Immature natural killer cell (primary cell): ENCODE data around the gene SYNDIG1. TPM values are rescaled to one million over a fixed set of nuclear protein-coding genes. Genes with fewer than 3 reads are reported as not detected.

Experiments
- DNase-seq, 3 donors: peaks; one replicate each; pipeline ENCODE4 v3.0.0; 2022; ENCODE audit warnings: mixed read lengths in 1 of 3
- H3K27ac Mint-ChIP-seq, 6 donors: one replicate each; pipeline ENCODE4 v1.8.0; 2020; ENCODE audit warnings: mixed read lengths in 6 of 6, mild to moderate bottlenecking in 5 of 6, inconsistent platforms in 4 of 6, moderate library complexity in 3 of 6
- H3K27me3 Mint-ChIP-seq, 3 donors: one replicate each; pipeline ENCODE4 v1.8.0; 2020 to 2021; ENCODE audit warnings: low read depth in 3 of 3, mild to moderate bottlenecking in 3 of 3, mixed read lengths in 3 of 3, moderate library complexity in 3 of 3, inconsistent platforms in 1 of 3
- H3K36me3 Mint-ChIP-seq, 3 donors: one replicate each; pipeline ENCODE4 v1.8.0; 2020; ENCODE audit warnings: mixed read lengths in 3 of 3, inconsistent platforms in 2 of 3, mild to moderate bottlenecking in 2 of 3
- H3K4me1 Mint-ChIP-seq, 2 donors: one replicate each; pipeline ENCODE4 v1.8.0; 2020; ENCODE audit warnings: inconsistent platforms in 2 of 2, mild to moderate bottlenecking in 2 of 2, mixed read lengths in 2 of 2, moderate library complexity in 1 of 2
- H3K4me3 Mint-ChIP-seq, 5 donors: one replicate each; pipeline ENCODE4 v1.8.0; 2020; ENCODE audit warnings: mild to moderate bottlenecking in 5 of 5, mixed read lengths in 5 of 5, inconsistent platforms in 3 of 5, moderate library complexity in 3 of 5
- H3K9me3 Mint-ChIP-seq, 6 donors: one replicate each; pipeline ENCODE4 v1.8.0; 2020; ENCODE audit warnings: mild to moderate bottlenecking in 6 of 6, mixed read lengths in 6 of 6, inconsistent platforms in 4 of 6, moderate library complexity in 3 of 6
- polyA plus RNA-seq, 3 donors: library from polyadenylated mRNA; unstranded; fragments of 300-500 nt; fragmentation: Illumina TruSeq; gene quantifications; one replicate each; pipeline ENCODE4 v1.2.3, GENCODE V29; 2021

Gene SYNDIG1
- polyA plus RNA-seq, 3 donors from 2014 or later = not detected

DNA sequence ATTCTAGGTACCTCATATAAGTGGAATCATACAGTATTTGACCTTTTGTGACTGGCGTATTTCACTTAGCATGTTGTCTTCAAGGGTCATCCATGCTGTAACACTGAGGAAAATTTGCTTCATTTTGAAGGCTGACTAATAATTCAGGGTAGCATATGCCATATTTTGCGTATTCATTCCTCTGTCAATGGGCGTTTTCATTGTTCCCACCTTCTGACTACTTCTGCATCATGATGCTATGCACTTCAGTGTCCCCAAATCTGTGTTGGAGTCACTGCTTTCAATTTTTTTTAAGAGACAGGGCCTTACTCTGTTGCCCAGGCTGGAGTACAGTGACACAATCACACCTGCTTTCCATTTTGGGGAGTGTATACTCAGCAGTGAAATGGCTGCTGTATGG, 51.6 kb downstream of the SYNDIG1 start:
- Mint-ChIP-seq H3K27me3 (peaks cover 0 to 4% (median 3%) of the 10 kb centered on the region in 3 donors), H3K4me1 (no peaks in the 10 kb centered on the region), H3K36me3 (no peaks in the 10 kb centered on the region)

DNA sequence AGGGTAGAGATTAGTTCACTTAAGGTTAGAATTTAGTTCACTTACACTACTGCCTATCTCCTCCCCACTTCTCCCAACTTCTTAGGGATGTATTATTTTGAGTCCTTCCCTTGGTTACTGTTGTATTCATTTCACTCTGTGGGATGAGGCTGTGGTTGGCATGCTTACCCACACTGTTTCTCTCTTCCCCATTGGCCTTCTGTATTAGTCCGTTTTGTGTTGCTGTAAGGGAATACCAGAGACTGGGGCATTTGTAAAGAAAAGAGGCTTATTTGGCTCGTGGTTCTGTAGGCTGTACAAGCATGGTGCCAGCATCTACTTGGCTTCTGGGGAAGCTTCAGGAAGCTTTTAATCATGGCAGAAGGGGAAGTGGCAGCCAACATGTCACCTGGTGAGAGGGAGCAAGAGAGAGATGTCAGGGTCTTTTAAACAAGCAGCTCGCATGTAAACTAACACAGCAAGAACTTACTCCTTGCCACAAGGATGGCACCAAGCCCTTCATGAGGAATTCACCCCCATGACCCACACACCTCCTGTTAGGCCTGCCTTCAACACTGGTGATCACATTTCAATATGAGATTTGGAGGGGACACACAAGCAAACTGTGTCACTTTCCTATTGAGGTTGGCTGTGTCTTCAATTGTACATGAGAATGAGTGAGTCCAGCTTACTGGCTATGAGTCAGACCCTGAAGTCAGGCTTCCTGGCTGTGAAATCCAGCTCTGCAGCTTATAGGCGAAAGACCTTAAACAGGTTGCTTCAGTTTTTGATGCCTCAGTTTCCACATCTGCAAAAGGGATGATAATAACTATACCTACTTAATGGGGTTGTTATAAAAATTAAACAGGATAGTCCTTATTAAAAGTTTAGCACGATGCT, 53.3 kb downstream of the SYNDIG1 start:
- Mint-ChIP-seq H3K4me3 (no peak overlapping the region), H3K9me3 (no peaks in the 10 kb centered on the region), H3K27ac (no peak overlapping the region), H3K36me3 (no peaks in the 10 kb centered on the region), H3K4me1 (no peaks in the 10 kb centered on the region), H3K27me3 (peaks cover 0 to 4% (median 0%) of the 10 kb centered on the region in 3 donors)
- DNase-seq = no peak

More for the DNA sequence above, 51.6 kb downstream of the SYNDIG1 start:
- Mint-ChIP-seq H3K27ac (no peak overlapping the region), H3K4me3 (no peak overlapping the region), H3K9me3 (no peaks in the 10 kb centered on the region)
- no peak for DNase-seq

DNA sequence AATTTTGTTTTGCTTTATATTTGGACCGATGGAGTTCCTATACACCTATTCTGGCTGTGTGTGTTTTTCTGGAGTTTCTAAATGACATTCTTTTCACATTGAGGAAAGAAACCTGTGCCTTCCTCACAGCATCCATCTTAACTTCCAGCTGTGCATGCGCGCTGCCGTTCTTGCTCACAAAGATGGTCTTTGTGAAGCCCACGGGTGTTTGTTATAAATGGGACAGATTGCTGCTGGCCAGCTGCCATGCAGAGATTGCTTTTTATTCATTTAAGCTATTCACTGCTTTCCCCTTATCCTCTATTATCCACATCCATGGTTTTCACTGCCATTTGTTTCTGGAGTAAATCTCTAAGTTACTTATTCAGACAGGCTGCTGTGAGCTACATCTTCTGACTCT, 54.2 kb downstream of the SYNDIG1 start:
- Mint-ChIP-seq H3K36me3 (no peaks in the 10 kb centered on the region), H3K27me3 (peaks cover 0 to 6% (median 0%) of the 10 kb centered on the region in 3 donors), H3K9me3 (no peaks in the 10 kb centered on the region), H3K4me1 (peaks cover 0 to under 1% of the 10 kb centered on the region in 2 donors), H3K27ac (no peak overlapping the region), H3K4me3 (no peak overlapping the region)
- DNase-seq = no peak

DNA sequence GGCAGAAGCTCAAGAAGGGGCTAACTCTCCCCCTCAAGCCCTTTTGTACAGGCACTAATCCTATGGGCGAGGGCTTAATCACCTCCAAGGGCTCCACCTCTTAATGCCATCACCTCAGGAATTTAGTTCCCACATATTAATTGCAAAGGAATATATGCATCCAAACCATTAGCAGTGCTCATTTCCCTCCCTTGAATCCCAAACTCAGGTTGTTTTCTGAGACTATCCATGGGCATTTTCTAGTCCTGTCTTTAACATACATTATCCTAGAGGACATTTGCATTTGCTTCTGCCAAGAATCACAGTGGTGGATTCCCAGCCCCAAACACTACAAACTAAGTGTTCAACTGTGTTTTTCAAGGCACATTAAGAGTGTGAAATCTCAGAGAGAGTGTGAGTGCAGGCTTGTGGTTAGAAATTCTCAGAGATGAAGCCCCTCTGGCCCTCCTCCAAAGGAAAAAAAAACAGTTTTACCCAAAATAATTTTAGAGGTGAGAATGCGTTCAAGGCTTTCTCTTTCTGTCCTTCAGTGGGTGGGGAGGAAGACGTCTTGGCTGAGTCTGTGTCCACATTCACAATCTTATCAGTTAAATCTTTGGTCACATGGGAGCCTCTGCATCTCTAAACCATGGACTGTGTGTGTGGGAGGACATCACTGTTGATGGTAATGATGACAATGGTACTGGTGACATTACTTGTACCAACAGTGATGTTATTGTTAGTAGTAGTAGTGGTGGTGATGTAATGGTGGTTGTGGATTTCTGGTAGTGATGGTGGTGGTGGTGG, 59.3 kb downstream of the SYNDIG1 start:
- peaks cover 0 to 5% (median 3%) of the 10 kb centered on the region in 3 donors for H3K27me3 Mint-ChIP-seq
- H3K36me3 Mint-ChIP-seq = peaks cover 0 to 5% (median 0%) of the 10 kb centered on the region in 3 donors
- H3K27ac Mint-ChIP-seq = no peak overlapping the region
- no peak overlapping the region for H3K4me3 Mint-ChIP-seq
- DNase-seq = no peak
- peaks cover 0 to 7% of the 10 kb centered on the region in 2 donors for H3K4me1 Mint-ChIP-seq
- peaks cover 0 to 3% (median 0%) of the 10 kb centered on the region in 6 donors for H3K9me3 Mint-ChIP-seq

DNA sequence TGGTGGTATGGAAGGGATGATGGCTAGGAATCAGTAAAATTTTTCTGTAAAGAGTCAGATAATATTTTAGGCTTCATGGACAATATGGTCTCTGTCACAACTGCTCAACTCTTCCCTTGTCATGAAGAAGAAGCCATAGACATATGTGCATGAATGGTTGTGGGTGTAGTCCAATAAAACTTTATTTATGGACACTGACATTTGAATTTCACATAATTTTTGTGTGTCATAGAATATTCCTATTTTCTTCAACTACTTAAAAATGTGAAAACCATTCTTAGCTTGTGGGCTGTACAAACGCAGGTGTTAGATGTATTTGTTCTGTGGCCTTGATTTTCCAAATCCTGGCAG, 59.9 kb downstream of the SYNDIG1 start:
- H3K4me3 Mint-ChIP-seq = no peak overlapping the region
- H3K36me3 Mint-ChIP-seq = peaks cover 0 to 5% (median 0%) of the 10 kb centered on the region in 3 donors
- peaks cover 0 to 3% (median 0%) of the 10 kb centered on the region in 6 donors for H3K9me3 Mint-ChIP-seq
- H3K27me3 Mint-ChIP-seq = peaks cover under 1 to 5% (median 3%) of the 10 kb centered on the region in 3 donors
- peaks cover 0 to 7% of the 10 kb centered on the region in 2 donors for H3K4me1 Mint-ChIP-seq
- no peak overlapping the region for H3K27ac Mint-ChIP-seq
- DNase-seq = no peak

DNA sequence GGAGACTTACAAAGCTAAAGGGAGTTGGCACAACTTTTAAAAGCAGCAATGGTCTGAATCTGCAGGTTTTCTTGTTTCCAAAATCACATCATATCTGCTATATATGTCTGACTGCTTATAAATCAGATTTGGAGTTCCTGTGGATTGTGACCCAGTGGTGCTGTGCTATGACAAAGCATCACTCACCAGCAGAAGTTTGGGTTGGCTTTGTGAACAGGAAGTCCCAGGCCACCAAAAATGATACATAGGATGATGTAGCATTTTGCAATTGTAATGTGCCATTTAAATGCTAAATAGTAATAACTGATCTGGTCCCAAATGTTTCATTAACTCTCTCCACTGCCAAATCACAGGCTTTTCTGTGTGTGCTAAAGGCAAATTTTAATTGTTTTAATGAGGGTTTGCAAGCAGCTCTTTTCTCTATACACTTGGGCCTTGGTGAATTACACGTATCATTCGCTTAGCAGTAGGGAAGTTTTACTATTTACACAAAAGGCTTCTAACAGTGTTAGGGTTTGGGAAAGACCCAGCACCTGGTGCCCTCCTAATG, 60.8 kb downstream of the SYNDIG1 start:
- Mint-ChIP-seq H3K36me3 (peaks cover 0 to 5% (median 0%) of the 10 kb centered on the region in 3 donors), H3K4me1 (peaks cover 0 to 7% of the 10 kb centered on the region in 2 donors), H3K27me3 (peaks cover 3 to 5% (median 3%) of the 10 kb centered on the region in 3 donors), H3K9me3 (peaks cover 0 to 3% (median 0%) of the 10 kb centered on the region in 6 donors), H3K27ac (no peak overlapping the region), H3K4me3 (no peak overlapping the region)
- no peak for DNase-seq

DNA sequence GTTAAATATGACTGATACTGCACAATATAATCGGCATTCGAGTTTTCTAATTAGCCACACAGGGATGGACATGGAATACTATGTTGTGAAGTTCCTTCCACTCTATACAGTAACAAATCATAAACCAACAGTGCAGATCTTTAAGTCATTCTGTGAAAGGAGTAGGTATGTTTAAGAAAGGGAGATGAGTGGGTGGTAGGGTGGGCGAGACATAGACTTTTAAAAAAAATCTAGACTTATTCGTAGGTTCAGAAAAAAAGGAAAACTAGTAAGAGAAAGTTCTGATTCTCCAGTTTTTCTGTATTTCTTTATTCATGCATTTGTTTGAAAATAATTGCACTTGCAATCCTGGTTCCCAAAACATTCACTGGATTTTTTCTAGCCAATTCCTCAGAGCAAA, 61.8 kb downstream of the SYNDIG1 start:
- no peak overlapping the region for H3K4me3 Mint-ChIP-seq
- peaks cover 0 to 5% (median 0%) of the 10 kb centered on the region in 3 donors for H3K36me3 Mint-ChIP-seq

DNA sequence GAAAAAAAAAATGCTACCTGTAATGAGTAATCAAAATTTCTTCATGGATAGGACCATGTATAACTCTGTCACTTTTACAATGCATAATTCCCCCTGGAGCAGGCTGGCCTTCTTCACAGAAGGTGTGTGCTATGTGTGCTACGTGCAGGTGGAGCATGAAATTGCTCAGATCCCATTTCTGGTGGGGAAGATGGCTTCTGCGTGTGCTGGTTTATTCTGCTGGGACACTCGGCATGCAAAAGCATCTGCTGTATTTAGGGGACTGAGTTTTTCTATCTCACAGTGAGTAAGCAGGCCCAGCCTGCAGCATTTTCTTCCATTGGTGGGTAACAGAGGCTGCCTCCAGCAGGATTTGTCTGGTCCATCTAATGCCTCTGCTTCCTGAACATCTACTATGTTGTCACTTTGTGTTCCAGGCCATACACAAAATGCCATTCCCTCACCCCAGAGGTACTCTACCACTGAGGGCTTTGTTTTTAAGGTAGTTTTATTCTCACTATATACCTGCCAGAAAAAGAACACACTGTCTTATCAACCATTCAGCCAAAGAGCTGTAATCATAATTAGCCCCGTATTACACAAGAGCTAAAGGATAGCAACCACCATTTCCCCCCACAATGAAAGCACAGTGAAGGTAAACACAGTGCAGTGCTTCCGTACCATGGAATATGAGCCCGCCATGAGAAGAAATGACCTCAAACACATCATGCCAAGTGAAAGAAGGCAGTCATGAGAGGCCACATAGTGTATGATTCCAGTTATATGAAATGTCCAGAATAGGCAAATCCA, 62.4 kb downstream of the SYNDIG1 start:
- Mint-ChIP-seq H3K9me3 (peaks cover 0 to 3% (median 0%) of the 10 kb centered on the region in 6 donors), H3K4me3 (no peak overlapping the region), H3K27ac (no peak overlapping the region), H3K36me3 (peaks cover 0 to 5% (median 0%) of the 10 kb centered on the region in 3 donors), H3K4me1 (peaks cover 0 to 7% of the 10 kb centered on the region in 2 donors), H3K27me3 (peaks cover 3 to 5% (median 3%) of the 10 kb centered on the region in 3 donors)
- no peak for DNase-seq

More for the DNA sequence above, 61.8 kb downstream of the SYNDIG1 start:
- no peak for DNase-seq
- Mint-ChIP-seq H3K9me3 (peaks cover 0 to 3% (median 0%) of the 10 kb centered on the region in 6 donors), H3K27me3 (peaks cover 3 to 5% (median 3%) of the 10 kb centered on the region in 3 donors), H3K27ac (no peak overlapping the region), H3K4me1 (peaks cover 0 to 7% of the 10 kb centered on the region in 2 donors)

DNA sequence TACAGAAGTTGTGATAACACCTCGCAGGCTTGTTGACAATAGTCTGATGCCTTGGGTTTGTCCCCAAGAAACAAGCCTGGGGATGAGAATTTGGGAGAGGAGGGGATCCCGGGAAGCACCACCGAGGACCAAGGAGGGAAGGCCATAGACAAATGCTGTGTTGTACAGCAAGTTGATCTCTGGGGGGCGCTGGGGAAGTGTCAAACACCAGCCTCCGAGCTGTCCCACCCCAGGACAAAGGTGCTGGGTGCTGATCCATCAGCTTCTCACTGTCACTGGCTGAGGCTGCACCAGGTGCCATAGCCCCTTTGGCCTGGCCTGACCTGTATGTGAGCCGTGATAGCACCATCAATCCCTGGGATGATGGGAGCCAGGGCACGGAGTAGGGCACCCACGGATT, 64.0 kb downstream of the SYNDIG1 start:
- H3K9me3 Mint-ChIP-seq = peaks cover 0 to 3% (median 0%) of the 10 kb centered on the region in 6 donors
- H3K27ac Mint-ChIP-seq = no peak overlapping the region
- H3K4me1 Mint-ChIP-seq = peaks cover 0 to 7% of the 10 kb centered on the region in 2 donors
- H3K27me3 Mint-ChIP-seq = peaks cover 3% of the 10 kb centered on the region in 3 donors
- H3K36me3 Mint-ChIP-seq = peaks cover 0 to 5% (median 0%) of the 10 kb centered on the region in 3 donors
- H3K4me3 Mint-ChIP-seq = no peak overlapping the region
- DNase-seq = no peak

DNA sequence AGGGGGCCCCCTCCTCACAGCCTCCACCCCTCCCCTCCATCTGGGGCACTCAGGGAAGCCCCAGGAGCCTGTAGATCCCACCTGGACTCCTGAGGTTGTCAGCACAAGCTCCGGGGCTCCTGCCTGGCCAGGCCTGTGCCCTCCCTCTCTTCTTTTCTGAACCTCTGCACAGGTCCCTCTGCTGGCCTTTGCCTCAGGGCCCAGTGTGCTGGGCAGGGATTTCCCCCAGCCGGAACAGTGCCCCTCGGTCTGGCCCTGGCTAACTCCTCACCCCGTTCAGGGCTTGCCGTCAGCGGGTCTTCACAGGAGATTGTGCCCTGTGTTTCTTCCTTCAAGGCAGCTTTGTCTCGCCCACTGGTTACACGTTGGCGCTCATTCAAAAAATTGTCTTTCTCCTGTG, 64.9 kb downstream of the SYNDIG1 start:
- H3K4me1 Mint-ChIP-seq = no peaks in the 10 kb centered on the region
- no peak overlapping the region for H3K27ac Mint-ChIP-seq
- no peak for DNase-seq
- peaks cover 0 to 5% (median 0%) of the 10 kb centered on the region in 3 donors for H3K36me3 Mint-ChIP-seq
- peaks cover 0 to 3% (median 0%) of the 10 kb centered on the region in 6 donors for H3K9me3 Mint-ChIP-seq
- H3K4me3 Mint-ChIP-seq = no peak overlapping the region
- peaks cover under 1 to 3% (median 3%) of the 10 kb centered on the region in 3 donors for H3K27me3 Mint-ChIP-seq

DNA sequence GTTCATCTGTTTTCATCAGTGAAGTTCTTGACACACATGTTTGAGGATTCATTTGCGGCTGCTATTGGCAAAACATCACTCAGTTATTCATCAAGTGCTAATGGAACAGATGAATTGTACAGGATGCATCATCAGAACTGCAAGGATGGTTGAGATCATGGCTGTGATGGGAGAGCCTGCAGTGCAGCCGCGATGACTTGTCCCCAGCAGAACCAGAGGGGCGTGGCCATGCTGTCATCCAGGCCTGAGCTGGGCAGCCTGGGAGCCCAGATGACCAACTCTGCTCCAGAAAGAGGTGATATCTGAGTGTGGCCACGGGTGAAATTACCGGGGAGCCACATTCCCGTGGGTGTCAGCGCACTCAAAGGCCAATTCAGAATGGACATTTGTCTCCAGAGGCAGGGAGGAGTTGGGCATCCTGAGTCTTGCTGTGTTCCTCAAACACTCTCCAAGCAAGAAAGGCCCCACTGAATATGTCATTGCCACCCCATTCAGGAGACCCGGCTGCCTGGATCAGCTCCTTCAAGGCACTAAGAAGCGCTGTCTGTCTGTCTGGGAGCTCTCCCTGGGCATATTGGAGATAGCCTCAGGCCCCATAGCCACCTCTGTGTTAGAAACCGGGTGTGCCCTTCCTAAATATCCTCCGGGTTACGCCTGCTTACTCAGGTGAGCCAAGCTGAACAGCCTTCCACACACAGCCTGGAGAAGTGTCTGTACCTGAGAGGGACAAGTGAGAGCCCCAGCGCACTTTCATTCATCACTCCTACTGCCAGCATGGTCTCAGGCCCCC, 66.7 kb downstream of the SYNDIG1 start:
- H3K27me3 Mint-ChIP-seq = peaks cover 0 to 6% (median 3%) of the 10 kb centered on the region in 3 donors
- H3K9me3 Mint-ChIP-seq = no peaks in the 10 kb centered on the region
- no peak for DNase-seq
- no peak overlapping the region for H3K4me3 Mint-ChIP-seq
- no peak overlapping the region for H3K27ac Mint-ChIP-seq
- H3K4me1 Mint-ChIP-seq = no peaks in the 10 kb centered on the region
- H3K36me3 Mint-ChIP-seq = no peaks in the 10 kb centered on the region

DNA sequence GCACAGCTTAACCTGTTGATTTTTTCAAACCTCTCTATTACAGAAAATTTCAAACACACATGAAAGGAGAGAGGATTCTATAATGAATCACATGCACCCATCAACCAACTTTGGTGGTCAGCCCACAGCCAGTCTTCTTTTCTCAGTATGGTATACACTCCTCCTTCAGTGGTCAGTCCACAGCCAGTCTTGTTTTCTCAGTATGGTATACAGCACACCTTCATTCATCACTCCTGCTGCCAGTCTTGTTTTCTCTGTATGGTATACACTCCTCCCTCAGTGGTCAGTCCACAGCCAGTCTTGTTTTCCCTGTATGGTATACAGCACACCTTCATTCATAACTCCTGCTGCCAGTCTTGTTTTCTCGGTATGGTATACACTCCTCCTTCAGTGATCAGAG, 67.8 kb downstream of the SYNDIG1 start:
- Mint-ChIP-seq H3K4me3 (no peak overlapping the region), H3K9me3 (no peaks in the 10 kb centered on the region), H3K36me3 (no peaks in the 10 kb centered on the region), H3K4me1 (no peaks in the 10 kb centered on the region), H3K27ac (no peak overlapping the region), H3K27me3 (peaks cover 0 to 6% (median 2%) of the 10 kb centered on the region in 3 donors)
- no peak for DNase-seq
